Fibroblast of lung (primary cell): ENCODE results near the gene ATP6V0A1.

ENCODE experiments used
- CTCF ChIP-seq, 2 donors: IDR thresholded peaks in 1 of 2; conservative IDR thresholded peaks in 1 of 2; 1 replicate in 1 of 2; 2 replicates in 1 of 2; pipeline ENCODE4 v1.5.1; 2011 to 2012; ENCODE audit warnings: low read length in 2 of 2, control low read depth in 1 of 2, inconsistent platforms in 1 of 2, low read depth in 1 of 2, mild to moderate bottlenecking in 1 of 2
- EZH2 ChIP-seq: IDR thresholded peaks from 2 replicates; pipeline ENCODE4 v1.5.1; 2012; ENCODE audit warnings: low read length, control low read depth, mild to moderate bottlenecking; ENCODE audit errors: missing control alignments

- TF ChIP-seq EZH2 (no peak), CTCF (conservative IDR thresholded peaks at IDR 0.05 in 1 of 2, IDR thresholded peaks at IDR 0.05 in 1 of 2; ENCODE audit: low read depth in 1 of 2, low read length in 2 of 2) (no peak)
These were observed 95.8 kb downstream of the ATP6V0A1 start for GRCh38 chr17:42554250-42555121.
